HepG2 (cell line): ENCODE data around the gene SMAD7. TPM values are rescaled to one million over a fixed set of nuclear protein-coding genes. Genes with fewer than 3 reads are reported as not detected.

Experiments used
- AKAP8 ChIP-seq: sonication (generic); formaldehyde crosslinking; IDR thresholded peaks from 2 replicates; pipeline ENCODE4 v1.5.1; 2020; ENCODE audit warnings: mild to moderate bottlenecking, missing genetic modification reagents
- CTCF ChIP-seq: sonication (generic); formaldehyde crosslinking; IDR thresholded peaks from 2 replicates; pipeline ENCODE4 v1.5.0; 2020; ENCODE audit warnings: mild to moderate bottlenecking, missing genetic modification reagents, moderate library complexity
- ELF3 ChIP-seq: IDR thresholded peaks from 2 replicates; pipeline ENCODE4 v1.6.1; 2016; ENCODE audit warnings: missing genetic modification reagents, missing compliant biosample characterization
- HDAC1 ChIP-seq: sonication (generic); formaldehyde crosslinking; IDR thresholded peaks from 2 replicates; pipeline ENCODE4 v1.5.1; 2020; ENCODE audit warnings: mild to moderate bottlenecking, missing genetic modification reagents
- JUND ChIP-seq: sonication (generic); formaldehyde crosslinking; IDR thresholded peaks from 2 replicates; pipeline ENCODE4 v1.8.0; 2022; ENCODE audit warnings: mild to moderate bottlenecking, missing genetic modification reagents
- MYC ChIP-seq: sonication (generic); formaldehyde crosslinking; IDR thresholded peaks from 2 replicates; pipeline ENCODE4 v1.9.0; 2021; ENCODE audit warnings: missing genetic modification reagents, borderline replicate concordance
- RFX1 ChIP-seq: fragments of 450-650 bp; IDR thresholded peaks from 2 replicates; pipeline ENCODE4 v1.6.1; 2017
- RFXANK ChIP-seq: IDR thresholded peaks from 2 replicates; pipeline ENCODE4 v1.6.1; 2016
- SMYD3 ChIP-seq: sonication (generic); formaldehyde crosslinking; IDR thresholded peaks from 2 replicates; pipeline ENCODE4 v1.8.1; 2023; ENCODE audit warnings: mild to moderate bottlenecking, missing genetic modification reagents
- SOX5 ChIP-seq: IDR thresholded peaks from 2 replicates; pipeline ENCODE4 v1.6.1; 2016; ENCODE audit warnings: borderline replicate concordance
- SUZ12 ChIP-seq: fragments of 150-350 bp; IDR thresholded peaks from 2 replicates; pipeline ENCODE4 v1.6.1; 2014; ENCODE audit warnings: low read depth, low read length
- SYNCRIP ChIP-seq: fragments of 200-400 bp; formaldehyde crosslinking; IDR thresholded peaks from 2 replicates; pipeline ENCODE4 v1.6.1; 2018; ENCODE audit warnings: mild to moderate bottlenecking, low read depth, low read length; ENCODE audit not compliant: insufficient read depth
- XRCC5 ChIP-seq: fragments of 200-400 bp; formaldehyde crosslinking; optimal IDR thresholded peaks from 2 replicates; pipeline ENCODE3; 2017; ENCODE audit warnings: mild to moderate bottlenecking, low read length
- YEATS2 ChIP-seq: sonication (generic); formaldehyde crosslinking; IDR thresholded peaks from 2 replicates; pipeline ENCODE4 v1.4.0; 2020; ENCODE audit warnings: missing genetic modification reagents, borderline replicate concordance
- ZBTB1 ChIP-seq: sonication (generic); formaldehyde crosslinking; IDR thresholded peaks from 2 replicates; pipeline ENCODE4 v1.4.0; 2020; ENCODE audit warnings: missing genetic modification reagents, borderline replicate concordance
- ZFP62 ChIP-seq: sonication (generic); formaldehyde crosslinking; IDR thresholded peaks from 2 replicates; pipeline ENCODE4 v1.4.0; 2020; ENCODE audit warnings: missing genetic modification reagents
- ZKSCAN8 ChIP-seq: IDR thresholded peaks from 2 replicates; pipeline ENCODE4 v1.6.1; 2016; ENCODE audit warnings: borderline replicate concordance, missing genetic modification reagents, missing compliant biosample characterization
- ZNF574 ChIP-seq: sonication (generic); formaldehyde crosslinking; IDR thresholded peaks from 2 replicates; pipeline ENCODE4 v1.4.0; 2020; ENCODE audit warnings: missing genetic modification reagents
- ZNF629 ChIP-seq: sonication (generic); formaldehyde crosslinking; conservative IDR thresholded peaks from 2 replicates; pipeline ENCODE4 v1.5.0; 2020; ENCODE audit warnings: missing genetic modification reagents
- ZNF839 ChIP-seq: sonication (generic); formaldehyde crosslinking; IDR thresholded peaks from 2 replicates; pipeline ENCODE4 v1.4.0; 2020; ENCODE audit warnings: missing genetic modification reagents, mild to moderate bottlenecking, borderline replicate concordance
- polyA plus RNA-seq, 8 experiments: library from polyadenylated mRNA; depleted of rRNA in 3 of 8; stranded (reverse) in 7 of 8; unstranded in 1 of 8; fragments of >200 nt; fragmentation: Illumina TruSeq in 4 of 8; extraction: Trizol in 4 of 8; gene quantifications; 2 replicates each; pipeline versions ENCODE4 v1.2.1 to v1.2.3, GENCODE V29; 2011 to 2016; ENCODE audit warnings: low read depth in 4 of 8, missing spikeins in 1 of 8, mixed read lengths in 1 of 8; ENCODE audit not compliant: insufficient read depth in 1 of 8
- total RNA-seq, 5 experiments: library from RNA; depleted of rRNA; stranded (reverse); fragments of >200 nt; fragmentation: Illumina TruSeq; extraction: Trizol; gene quantifications; 2 replicates each; pipeline ENCODE4 v1.2.3, GENCODE V29; 2016; ENCODE audit warnings: low read depth in 1 of 5
- TF ChIP-seq, protein P1 (sequence below), 2 experiments: sonication (generic) in 1 of 2; formaldehyde crosslinking in 1 of 2; IDR thresholded peaks; 2 replicates each; pipeline versions ENCODE4 v1.4.0 to v1.6.1; 2016 to 2020; ENCODE audit warnings: borderline replicate concordance in 1 of 2, low read depth in 1 of 2, mild to moderate bottlenecking in 1 of 2, missing genetic modification reagents in 1 of 2

SMAD7 gene
- total and polyA plus RNA-seq, 2 of the 13 experiments (the other 11 are each of a cell fraction or from before 2014, with no cell fraction given) = 17.4 to 24.7 TPM

GRCh38 chr18:48979944-48980890 is 29.5 kb upstream of the SMAD7 start (continued):
- TF ChIP-seq ZNF574 (CRISPR knock-in tag) = peak; percentile 33; the same call in 1 of the 2 replicates
- TF ChIP-seq SOX5 (CRISPR knock-in tag) = peak; percentile 68
- TF ChIP-seq YEATS2 (CRISPR knock-in tag) = peak; percentile 67; the same call in 1 of the 2 replicates
- TF ChIP-seq CTCF (CRISPR knock-in tag) = 0 out of 2 replicates have a peak, but pooled peaks have one; percentile 20
- no peak for TF ChIP-seq SUZ12
- TF ChIP-seq HDAC1 (CRISPR knock-in tag) = peak; percentile 73; the same call in 1 of the 2 replicates
- no peak for TF ChIP-seq SMYD3 (CRISPR knock-in tag)
- no peak for TF ChIP-seq ZBTB1 (CRISPR knock-in tag)
- no peak for TF ChIP-seq SYNCRIP
- TF ChIP-seq RFX1 = no peak
- no peak for TF ChIP-seq ZNF629 (CRISPR knock-in tag)
- TF ChIP-seq ELF3 (CRISPR knock-in tag) = peak; percentile 44
- TF ChIP-seq JUND (CRISPR knock-in tag) = peak; percentile 62; the same call in 1 of the 2 replicates
- no peak; the same call in 1 of the 2 replicates for TF ChIP-seq ZKSCAN8
- TF ChIP-seq MYC (CRISPR knock-in tag) = peak; percentile 70; the same call in 1 of the 2 replicates
- TF ChIP-seq ZFP62 (CRISPR knock-in tag) = no peak
- no peak for TF ChIP-seq XRCC5
- TF ChIP-seq, protein P1, sequence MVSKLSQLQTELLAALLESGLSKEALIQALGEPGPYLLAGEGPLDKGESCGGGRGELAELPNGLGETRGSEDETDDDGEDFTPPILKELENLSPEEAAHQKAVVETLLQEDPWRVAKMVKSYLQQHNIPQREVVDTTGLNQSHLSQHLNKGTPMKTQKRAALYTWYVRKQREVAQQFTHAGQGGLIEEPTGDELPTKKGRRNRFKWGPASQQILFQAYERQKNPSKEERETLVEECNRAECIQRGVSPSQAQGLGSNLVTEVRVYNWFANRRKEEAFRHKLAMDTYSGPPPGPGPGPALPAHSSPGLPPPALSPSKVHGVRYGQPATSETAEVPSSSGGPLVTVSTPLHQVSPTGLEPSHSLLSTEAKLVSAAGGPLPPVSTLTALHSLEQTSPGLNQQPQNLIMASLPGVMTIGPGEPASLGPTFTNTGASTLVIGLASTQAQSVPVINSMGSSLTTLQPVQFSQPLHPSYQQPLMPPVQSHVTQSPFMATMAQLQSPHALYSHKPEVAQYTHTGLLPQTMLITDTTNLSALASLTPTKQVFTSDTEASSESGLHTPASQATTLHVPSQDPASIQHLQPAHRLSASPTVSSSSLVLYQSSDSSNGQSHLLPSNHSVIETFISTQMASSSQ (IDR thresholded peaks at IDR 0.05; ENCODE audit: low read depth) = no peak
- TF ChIP-seq, protein P1 (CRISPR knock-in tag; IDR thresholded peaks at IDR 0.05; ENCODE audit: borderline replicate concordance) = no peak
- TF ChIP-seq AKAP8 (CRISPR knock-in tag) = no peak
- no peak for TF ChIP-seq RFXANK (CRISPR knock-in tag)
- no peak for TF ChIP-seq ZNF839 (CRISPR knock-in tag)
